AG04449 (cell line): ENCODE data around the gene XKR7.

Source experiments
- CTCF ChIA-PET: fragments of 350-600 bp; formaldehyde crosslinking; extraction: SDS; loops from one replicate; lab custom pipeline; 2021; ENCODE audit warnings: antibody characterized with exemption; lab: Yijun Ruan, JAX
- POLR2A ChIA-PET: fragments of 400-600, 350-600 bp; formaldehyde crosslinking; extraction: SDS; loops from one replicate; lab custom pipeline; 2020; ENCODE audit warnings: antibody characterized with exemption, inconsistent platforms; lab: Yijun Ruan, JAX
- DNase-seq: peaks from one replicate; pipeline ENCODE4 v3.0.0-alpha.2; 2010; ENCODE audit warnings: low read depth, low spot score
- H3K4me3 ChIP-seq: 2 replicates; pipeline ENCODE4 v1.5.1; 2011; ENCODE audit warnings: low read depth, mild to moderate bottlenecking, control low read depth, low read length
- TF ChIP-seq, protein P1 (sequence below): IDR thresholded peaks from one replicate; pipeline ENCODE4 v1.5.1; 2011; ENCODE audit warnings: mild to moderate bottlenecking, moderate library complexity, low read length, control low read depth, inconsistent platforms; ENCODE audit not compliant: insufficient read depth; ENCODE audit errors: missing control alignments

Gene XKR7

DNA sequence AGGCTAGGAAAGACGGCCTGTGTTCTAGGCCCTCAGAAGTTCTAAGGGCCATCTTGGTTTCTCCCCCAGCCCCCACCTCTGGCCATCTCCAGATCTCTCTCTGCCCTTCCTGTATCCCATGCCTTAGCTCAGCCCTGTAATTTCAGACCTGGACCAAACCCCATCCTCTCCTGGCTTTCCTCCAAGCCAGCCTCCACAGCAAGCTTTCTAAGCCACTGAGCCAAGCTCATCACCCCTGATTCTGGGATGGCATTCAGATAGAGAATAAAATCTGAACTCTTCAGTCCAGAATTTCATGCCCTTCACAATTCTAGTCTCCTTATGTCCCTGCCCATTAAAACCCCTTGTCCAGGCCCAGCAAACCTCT lies 23.4 kb downstream of the XKR7 start:
- CTCF ChIA-PET: interaction anchor here (0.9 to 1.4 kb wide), 3 partner anchors 40 to 139 kb away, joined by 3 to 5 read pairs (median 3); partner anchors contain the start of gene PDRG1
- TF ChIP-seq, protein P1, sequence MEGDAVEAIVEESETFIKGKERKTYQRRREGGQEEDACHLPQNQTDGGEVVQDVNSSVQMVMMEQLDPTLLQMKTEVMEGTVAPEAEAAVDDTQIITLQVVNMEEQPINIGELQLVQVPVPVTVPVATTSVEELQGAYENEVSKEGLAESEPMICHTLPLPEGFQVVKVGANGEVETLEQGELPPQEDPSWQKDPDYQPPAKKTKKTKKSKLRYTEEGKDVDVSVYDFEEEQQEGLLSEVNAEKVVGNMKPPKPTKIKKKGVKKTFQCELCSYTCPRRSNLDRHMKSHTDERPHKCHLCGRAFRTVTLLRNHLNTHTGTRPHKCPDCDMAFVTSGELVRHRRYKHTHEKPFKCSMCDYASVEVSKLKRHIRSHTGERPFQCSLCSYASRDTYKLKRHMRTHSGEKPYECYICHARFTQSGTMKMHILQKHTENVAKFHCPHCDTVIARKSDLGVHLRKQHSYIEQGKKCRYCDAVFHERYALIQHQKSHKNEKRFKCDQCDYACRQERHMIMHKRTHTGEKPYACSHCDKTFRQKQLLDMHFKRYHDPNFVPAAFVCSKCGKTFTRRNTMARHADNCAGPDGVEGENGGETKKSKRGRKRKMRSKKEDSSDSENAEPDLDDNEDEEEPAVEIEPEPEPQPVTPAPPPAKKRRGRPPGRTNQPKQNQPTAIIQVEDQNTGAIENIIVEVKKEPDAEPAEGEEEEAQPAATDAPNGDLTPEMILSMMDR: no peak
- no peak for DNase-seq
- POLR2A ChIA-PET: no interaction called here
- no peak overlapping the region for H3K4me3 ChIP-seq

GRCh38 chr20:31992086-31992485 lies 24.1 kb downstream of the XKR7 start:
- no peak overlapping the region for H3K4me3 ChIP-seq
- ChIA-PET CTCF (no interaction called here), POLR2A (no interaction called here)
- no peak for DNase-seq
- TF ChIP-seq, protein P1: no peak

DNA sequence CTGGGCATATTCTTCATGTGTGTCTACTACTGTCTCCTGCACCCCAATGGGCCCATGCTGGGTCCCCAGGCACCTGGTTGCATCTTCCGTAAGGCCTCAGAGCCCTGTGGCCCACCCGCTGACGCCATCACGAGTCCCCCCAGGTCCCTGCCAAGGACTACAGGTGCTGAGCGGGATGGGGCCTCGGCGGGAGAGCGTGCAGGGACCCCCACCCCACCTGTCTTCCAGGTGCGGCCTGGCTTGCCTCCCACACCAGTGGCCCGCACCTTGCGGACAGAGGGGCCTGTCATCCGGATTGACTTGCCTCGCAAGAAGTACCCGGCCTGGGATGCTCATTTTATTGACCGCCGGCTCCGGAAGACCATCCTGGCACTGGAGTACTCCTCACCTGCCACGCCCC lies 29.0 kb downstream of the XKR7 start:
- ChIA-PET CTCF (no interaction called here), POLR2A (no interaction called here)
- TF ChIP-seq, protein P1: no peak
- no peak for DNase-seq
- no peak overlapping the region for H3K4me3 ChIP-seq

GRCh38 chr20:31998246-31998645 lies 30.3 kb downstream of the XKR7 start:
- CTCF ChIA-PET: no interaction called here
- DNase-seq: no peak
- no peak overlapping the region for H3K4me3 ChIP-seq
- TF ChIP-seq, protein P1: no peak
- POLR2A ChIA-PET: no interaction called here

GRCh38 chr20:32003325-32003724 lies 35.4 kb downstream of the XKR7 start:
- CTCF ChIA-PET: interaction anchor here (1.2 to 1.9 kb wide), 2 partner anchors 28 to 51 kb away, joined by 4 to 7 read pairs; partner anchors contain the start of gene PDRG1
- no peak for DNase-seq

GRCh38 chr20:32004963-32005362 lies 37.0 kb downstream of the XKR7 start:
- ChIA-PET CTCF (interaction anchor here (1.9 kb wide), 1 partner anchor 26 kb away, joined by 7 read pairs; no protein-coding TSS in a partner anchor), POLR2A (no interaction called here)

More at GRCh38 chr20:32003325-32003724, 35.4 kb downstream of the XKR7 start:
- H3K4me3 ChIP-seq: no peak overlapping the region
- POLR2A ChIA-PET: no interaction called here
- TF ChIP-seq, protein P1: no peak

More at GRCh38 chr20:32004963-32005362, 37.0 kb downstream of the XKR7 start:
- TF ChIP-seq, protein P1: no peak
- no peak for DNase-seq
- no peak overlapping the region for H3K4me3 ChIP-seq
